ENCODE measurements around the gene FBLN1.

The FBLN1 gene

GRCh38 chr22:45644714-45645113, 142.0 kb downstream of the FBLN1 start:
- DNase-seq, result no peak

GRCh38 chr22:45645150-45645525, 142.5 kb downstream of the FBLN1 start:
- no peak for DNase-seq

- peak; percentile 13 for DNase-seq
These were observed 143.1 kb downstream of the FBLN1 start for GRCh38 chr22:45645526-45646414.

GRCh38 chr22:45647532-45648225, 145.0 kb downstream of the FBLN1 start:
- no peak for DNase-seq

GRCh38 chr22:45648301-45649117, 145.8 kb downstream of the FBLN1 start:
- DNase-seq, result no peak

GRCh38 chr22:45649809-45650208, 147.1 kb downstream of the FBLN1 start:
- no peak for DNase-seq

GRCh38 chr22:45650721-45651120, 148.0 kb downstream of the FBLN1 start:
- DNase-seq, result no peak
